Immature natural killer cell (primary cell): ENCODE measurements around the gene UBE2J1. TPM values are rescaled to one million over a fixed set of nuclear protein-coding genes. Genes with fewer than 3 reads are reported as not detected.

Source experiments
- DNase-seq, 3 donors: peaks; one replicate each; pipeline ENCODE4 v3.0.0; 2022; ENCODE audit warnings: mixed read lengths in 1 of 3
- H3K27ac Mint-ChIP-seq, 6 donors: one replicate each; pipeline ENCODE4 v1.8.0; 2020; ENCODE audit warnings: mixed read lengths in 6 of 6, mild to moderate bottlenecking in 5 of 6, inconsistent platforms in 4 of 6, moderate library complexity in 3 of 6
- H3K27me3 Mint-ChIP-seq, 3 donors: one replicate each; pipeline ENCODE4 v1.8.0; 2020 to 2021; ENCODE audit warnings: low read depth in 3 of 3, mild to moderate bottlenecking in 3 of 3, mixed read lengths in 3 of 3, moderate library complexity in 3 of 3, inconsistent platforms in 1 of 3
- H3K36me3 Mint-ChIP-seq, 3 donors: one replicate each; pipeline ENCODE4 v1.8.0; 2020; ENCODE audit warnings: mixed read lengths in 3 of 3, inconsistent platforms in 2 of 3, mild to moderate bottlenecking in 2 of 3
- H3K4me1 Mint-ChIP-seq, 2 donors: one replicate each; pipeline ENCODE4 v1.8.0; 2020; ENCODE audit warnings: inconsistent platforms in 2 of 2, mild to moderate bottlenecking in 2 of 2, mixed read lengths in 2 of 2, moderate library complexity in 1 of 2
- H3K4me3 Mint-ChIP-seq, 5 donors: one replicate each; pipeline ENCODE4 v1.8.0; 2020; ENCODE audit warnings: mild to moderate bottlenecking in 5 of 5, mixed read lengths in 5 of 5, inconsistent platforms in 3 of 5, moderate library complexity in 3 of 5
- H3K9me3 Mint-ChIP-seq, 6 donors: one replicate each; pipeline ENCODE4 v1.8.0; 2020; ENCODE audit warnings: mild to moderate bottlenecking in 6 of 6, mixed read lengths in 6 of 6, inconsistent platforms in 4 of 6, moderate library complexity in 3 of 6
- polyA plus RNA-seq, 3 donors: library from polyadenylated mRNA; unstranded; fragments of 300-500 nt; fragmentation: Illumina TruSeq; gene quantifications; one replicate each; pipeline ENCODE4 v1.2.3, GENCODE V29; 2021

Gene UBE2J1
- polyA plus RNA-seq, 3 donors from 2014 or later: 38.2 to 54.8 (median 40.8) TPM

GRCh38 chr6:89379281-89379680, 26.8 kb upstream of the UBE2J1 start:
- no peaks in the 10 kb centered on the region for H3K9me3 Mint-ChIP-seq
- H3K27ac Mint-ChIP-seq: peak overlapping the region in 1 of 6 donors; percentile 73
- no peaks in the 10 kb centered on the region for H3K36me3 Mint-ChIP-seq
- peaks cover 10 to 28% (median 20%) of the 10 kb centered on the region in 3 donors for H3K27me3 Mint-ChIP-seq
- DNase-seq: no peak
- no peak overlapping the region for H3K4me3 Mint-ChIP-seq
- H3K4me1 Mint-ChIP-seq: peaks cover 14 to 18% of the 10 kb centered on the region in 2 donors

DNA sequence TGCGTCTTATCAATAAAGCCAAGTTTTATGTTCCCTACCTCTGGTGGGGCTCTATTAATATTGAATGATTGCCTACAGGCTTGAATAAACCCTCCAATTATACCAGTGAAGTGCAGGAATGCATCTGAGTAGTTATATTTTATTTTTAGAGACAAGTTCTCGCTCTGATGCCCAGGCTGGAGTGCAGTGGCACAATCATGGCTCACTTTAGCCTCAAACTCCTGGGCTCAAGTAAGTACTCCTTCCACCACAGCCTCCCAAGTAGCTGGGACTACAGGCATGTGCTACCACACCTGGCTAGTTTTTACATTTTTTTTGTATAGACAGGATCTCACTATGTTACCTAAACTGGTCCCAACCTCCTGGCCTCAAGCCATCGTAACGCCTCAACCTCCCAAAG, 26.1 kb upstream of the UBE2J1 start:
- no peak for DNase-seq
- no peaks in the 10 kb centered on the region for H3K36me3 Mint-ChIP-seq
- H3K9me3 Mint-ChIP-seq: no peaks in the 10 kb centered on the region
- peaks cover 10 to 28% (median 20%) of the 10 kb centered on the region in 3 donors for H3K27me3 Mint-ChIP-seq
- H3K4me1 Mint-ChIP-seq: peaks cover 14 to 18% of the 10 kb centered on the region in 2 donors
- no peak overlapping the region for H3K27ac Mint-ChIP-seq
- H3K4me3 Mint-ChIP-seq: no peak overlapping the region

GRCh38 chr6:89375427-89376267, 23.1 kb upstream of the UBE2J1 start:
- Mint-ChIP-seq H3K9me3 (no peaks in the 10 kb centered on the region), H3K36me3 (no peaks in the 10 kb centered on the region), H3K27ac (peak overlapping the region in 5 of 6 donors; percentile 47 to 87 (median 73)), H3K4me1 (peaks cover 22 to 27% of the 10 kb centered on the region in 2 donors), H3K4me3 (peak overlapping the region in 2 of 5 donors; percentile 34 to 54), H3K27me3 (peaks cover 10 to 21% (median 21%) of the 10 kb centered on the region in 3 donors)
- DNase-seq: peak; percentile 93 to 94 (median 93)

DNA sequence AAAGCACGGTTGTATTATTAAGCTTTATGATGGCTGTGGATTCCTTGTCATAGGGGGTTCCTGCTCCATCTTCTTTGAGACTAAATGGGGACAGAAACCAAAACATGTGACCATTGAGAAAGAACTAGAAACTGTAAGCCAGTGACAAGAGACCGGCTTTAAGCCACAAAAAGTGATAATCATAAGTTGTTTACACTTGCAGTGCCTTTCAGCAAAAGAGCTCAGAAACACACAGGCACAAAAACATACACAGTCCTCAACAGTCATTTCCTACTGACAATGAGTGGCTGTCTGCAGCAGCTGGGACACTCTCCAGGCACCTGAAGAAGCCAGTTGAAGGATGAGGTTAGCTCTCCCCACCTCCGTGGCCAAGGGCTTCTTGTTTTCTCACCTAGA, 20.0 kb upstream of the UBE2J1 start:
- H3K4me1 Mint-ChIP-seq: peaks cover 22 to 27% of the 10 kb centered on the region in 2 donors
- no peaks in the 10 kb centered on the region for H3K9me3 Mint-ChIP-seq
- peak in 2 of 3 donors; percentile 25 to 28 for DNase-seq
- H3K27ac Mint-ChIP-seq: peak overlapping the region in 1 of 6 donors; percentile 46
- H3K36me3 Mint-ChIP-seq: no peaks in the 10 kb centered on the region
- peak overlapping the region in 1 of 5 donors; percentile 8 for H3K4me3 Mint-ChIP-seq
- H3K27me3 Mint-ChIP-seq: peaks cover 5 to 21% (median 12%) of the 10 kb centered on the region in 3 donors

- Mint-ChIP-seq H3K4me1 (peaks cover 22 to 27% of the 10 kb centered on the region in 2 donors), H3K9me3 (no peaks in the 10 kb centered on the region), H3K27ac (peak overlapping the region in 1 of 6 donors; percentile 71), H3K27me3 (peaks cover 5 to 21% (median 12%) of the 10 kb centered on the region in 3 donors), H3K4me3 (peak overlapping the region in 1 of 5 donors; percentile 8), H3K36me3 (no peaks in the 10 kb centered on the region)
- peak; percentile 71 to 75 (median 72) for DNase-seq
These were observed 19.5 kb upstream of the UBE2J1 start for GRCh38 chr6:89371849-89372505.

DNA sequence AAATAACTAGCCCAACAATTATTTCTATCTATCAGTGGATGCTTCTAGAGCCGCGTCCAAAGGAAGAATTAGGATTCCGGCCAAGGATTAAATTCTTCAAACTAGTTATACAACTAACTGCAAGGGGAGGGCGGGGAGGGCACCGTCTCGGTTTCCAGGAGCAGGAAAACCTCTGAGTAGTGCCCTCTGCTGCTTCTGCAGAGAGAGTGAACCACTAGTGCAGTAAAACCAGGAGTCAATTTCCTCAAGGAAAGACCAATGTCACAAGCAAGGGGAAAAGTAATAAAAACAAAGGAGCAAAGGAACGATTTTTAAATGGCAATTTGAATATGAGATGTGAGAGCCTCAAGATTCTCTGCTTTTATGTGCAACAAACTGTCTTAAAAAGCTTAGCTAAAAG, 16.5 kb upstream of the UBE2J1 start:
- Mint-ChIP-seq H3K4me1 (peaks cover 8 to 9% of the 10 kb centered on the region in 2 donors), H3K4me3 (no peak overlapping the region), H3K27ac (no peak overlapping the region), H3K36me3 (no peaks in the 10 kb centered on the region), H3K9me3 (no peaks in the 10 kb centered on the region), H3K27me3 (peaks cover 3 to 7% (median 3%) of the 10 kb centered on the region in 3 donors)
- no peak for DNase-seq

GRCh38 chr6:89368107-89368506, 15.6 kb upstream of the UBE2J1 start:
- DNase-seq: peak; percentile 42 to 50 (median 42)
- Mint-ChIP-seq H3K27ac (no peak overlapping the region), H3K4me3 (no peak overlapping the region), H3K9me3 (no peaks in the 10 kb centered on the region), H3K27me3 (peaks cover 3 to 7% (median 3%) of the 10 kb centered on the region in 3 donors), H3K4me1 (peaks cover 8 to 9% of the 10 kb centered on the region in 2 donors), H3K36me3 (no peaks in the 10 kb centered on the region)

DNA sequence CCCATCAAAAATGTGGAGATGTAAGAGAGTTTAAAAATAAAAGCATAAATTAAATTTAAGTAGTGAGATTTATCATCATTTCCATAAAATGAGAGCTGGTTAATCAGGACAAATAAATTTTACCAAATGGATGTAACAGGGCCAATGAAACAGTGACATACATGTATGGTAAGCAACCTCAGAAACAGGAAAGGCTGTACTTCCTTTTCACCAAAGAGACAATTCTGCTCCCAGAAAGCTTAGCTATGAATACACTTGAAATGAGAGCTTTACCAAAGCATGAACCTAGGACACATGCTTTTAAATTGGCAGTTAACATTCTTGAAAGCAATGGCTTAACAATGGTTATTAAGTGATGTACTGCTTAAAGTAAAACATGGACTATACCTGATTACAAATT, 12.1 kb upstream of the UBE2J1 start:
- no peak for DNase-seq
- Mint-ChIP-seq H3K9me3 (no peaks in the 10 kb centered on the region), H3K4me1 (peaks cover 2 to 9% of the 10 kb centered on the region in 2 donors), H3K36me3 (no peaks in the 10 kb centered on the region), H3K27ac (no peak overlapping the region), H3K27me3 (peaks cover 5 to 7% (median 7%) of the 10 kb centered on the region in 3 donors), H3K4me3 (no peak overlapping the region)

- Mint-ChIP-seq H3K4me3 (no peak overlapping the region), H3K4me1 (peaks cover 14 to 25% of the 10 kb centered on the region in 2 donors), H3K9me3 (no peaks in the 10 kb centered on the region), H3K27me3 (peaks cover 4% of the 10 kb centered on the region in 3 donors), H3K27ac (no peak overlapping the region), H3K36me3 (no peaks in the 10 kb centered on the region)
- no peak for DNase-seq
These were observed 8.6 kb upstream of the UBE2J1 start for GRCh38 chr6:89361171-89361570.

- Mint-ChIP-seq H3K36me3 (no peaks in the 10 kb centered on the region), H3K4me1 (peaks cover 14 to 25% of the 10 kb centered on the region in 2 donors), H3K27me3 (peaks cover 1 to 4% (median 4%) of the 10 kb centered on the region in 3 donors), H3K4me3 (no peak overlapping the region), H3K27ac (peak overlapping the region in 2 of 6 donors; percentile 34 to 56), H3K9me3 (no peaks in the 10 kb centered on the region)
- peak in 1 of 3 donors; percentile 30 for DNase-seq
These were observed 8.0 kb upstream of the UBE2J1 start for GRCh38 chr6:89360415-89360999.

- no peaks in the 10 kb centered on the region for H3K9me3 Mint-ChIP-seq
- no peak overlapping the region for H3K27ac Mint-ChIP-seq
- no peaks in the 10 kb centered on the region for H3K36me3 Mint-ChIP-seq
- H3K27me3 Mint-ChIP-seq: peaks cover 1 to 4% (median 4%) of the 10 kb centered on the region in 3 donors
- DNase-seq: no peak
- no peak overlapping the region for H3K4me3 Mint-ChIP-seq
- peaks cover 14 to 25% of the 10 kb centered on the region in 2 donors for H3K4me1 Mint-ChIP-seq
These were observed 7.0 kb upstream of the UBE2J1 start for GRCh38 chr6:89359561-89359960.

DNA sequence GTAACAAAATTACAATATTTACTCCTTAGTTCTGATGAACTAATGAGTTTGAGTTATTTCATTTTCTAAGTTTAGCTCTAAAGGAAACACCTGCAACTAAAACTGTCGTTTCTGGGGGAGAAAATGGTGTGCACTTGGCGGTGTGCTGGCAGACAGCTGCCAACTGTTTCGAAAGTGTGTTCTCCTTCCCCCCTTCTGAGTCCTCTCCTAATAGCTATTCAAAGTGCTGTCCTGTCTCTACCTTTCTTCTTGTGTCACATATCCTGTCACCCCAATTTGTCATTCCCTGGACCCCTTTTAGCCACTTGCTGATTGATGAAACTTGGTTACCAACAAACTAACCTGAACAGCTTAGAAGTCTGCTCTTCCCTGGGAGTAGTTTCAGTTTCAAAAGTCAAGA, 4.9 kb upstream of the UBE2J1 start:
- no peaks in the 10 kb centered on the region for H3K36me3 Mint-ChIP-seq
- peak overlapping the region; percentile 82 to 95 (median 87) for H3K4me3 Mint-ChIP-seq
- peak overlapping the region; percentile 65 to 99 (median 87) for H3K27ac Mint-ChIP-seq
- peaks cover 26 to 37% of the 10 kb centered on the region in 2 donors for H3K4me1 Mint-ChIP-seq
- no peaks in the 10 kb centered on the region for H3K9me3 Mint-ChIP-seq
- H3K27me3 Mint-ChIP-seq: peaks cover 0 to 6% (median under 1%) of the 10 kb centered on the region in 3 donors
- peak; percentile 12 to 17 (median 13) for DNase-seq

DNA sequence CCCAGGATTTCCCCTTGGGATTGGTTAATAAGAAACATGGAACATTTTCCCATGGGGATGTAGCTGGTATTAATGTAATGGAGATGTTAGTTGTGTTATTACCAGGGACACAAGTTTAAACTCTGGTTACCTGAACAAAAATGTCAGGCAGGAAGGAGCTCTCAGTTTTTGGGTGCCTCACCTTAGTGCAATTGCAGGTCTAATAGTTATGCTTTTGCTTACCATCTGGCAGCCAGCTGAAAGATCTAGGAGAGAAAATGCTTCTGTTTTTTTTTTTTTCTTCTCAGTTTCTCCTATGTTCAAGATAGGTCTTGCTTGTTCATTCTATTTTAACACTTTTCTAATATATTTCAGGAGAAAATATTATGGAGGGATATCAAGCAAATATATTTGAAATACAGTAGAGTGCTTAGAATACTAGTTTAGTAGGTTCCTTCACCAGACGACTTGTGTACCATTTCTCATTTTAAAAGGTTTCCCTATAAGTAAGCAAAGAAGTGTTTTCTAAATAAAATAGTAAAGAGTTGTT, 4.2 kb upstream of the UBE2J1 start:
- Mint-ChIP-seq H3K36me3 (peaks cover 0 to 3% (median 0%) of the 10 kb centered on the region in 3 donors), H3K9me3 (no peaks in the 10 kb centered on the region), H3K4me1 (peaks cover 30 to 42% of the 10 kb centered on the region in 2 donors), H3K27me3 (peaks cover 0 to 10% (median 2%) of the 10 kb centered on the region in 3 donors), H3K27ac (peak overlapping the region in 4 of 6 donors; percentile 77 to 99 (median 89)), H3K4me3 (peak overlapping the region; percentile 82 to 95 (median 87))
- DNase-seq: no peak
